ENCODE results near the gene IGDCC3. TPM values are rescaled to one million over a fixed set of nuclear protein-coding genes. Genes with fewer than 3 reads are reported as not detected.

Gene IGDCC3
- total and polyA plus RNA-seq, 10 of the 15 experiments (the other 5 are each of a cell fraction or from before 2014, with no cell fraction given): 0.10 to 0.20 (median 0.15) TPM; not detected in 7

- no peak for DNase-seq (ENCODE audit: low read depth, low spot score)
- CTCF ChIA-PET: interaction anchor here (0.8 to 1.7 kb wide), 2 partner anchors 8 to 57 kb away, joined by 3 to 5 read pairs; no protein-coding TSS in a partner anchor
- WGBS (ENCODE audit: insufficient coverage, insufficient replicate concordance, low lambda C conversion rate, missing lambda C conversion rate): 9% methylated on average over 61 of the region's 99 CpGs
- SMC1A ChIA-PET (ENCODE audit: uncharacterized antibody, unreplicated experiment): no interaction called here
- no peak overlapping the region for H2AFZ ChIP-seq (ENCODE audit: control insufficient read depth, low read depth, low read length)
- H3K4me2 ChIP-seq (ENCODE audit: control insufficient read depth, insufficient read depth): peak overlapping the region; percentile 49; the same call in 1 of the 2 replicates
- TF ChIP-seq SUZ12 (IDR thresholded peaks at IDR 0.05; ENCODE audit: unreplicated experiment) (peak; percentile 46), SREBF2 (IDR thresholded peaks at IDR 0.05; ENCODE audit: low read length) (no peak)
- H3K27ac ChIP-seq (ENCODE audit: control insufficient read depth, insufficient read depth): no peak overlapping the region
- intact Hi-C loops (cut with micrococcal nuclease; ENCODE audit: unreplicated experiment) (no loop called here), in situ Hi-C loops (cut with MboI) (no loop called here)
- RAD21 ChIA-PET (ENCODE audit: unreplicated experiment): no interaction called here
- H3K9me3 ChIP-seq (replicated peaks; ENCODE audit: control insufficient read depth, insufficient read depth, low read length): no peaks in the 10 kb centered on the region
- no peaks in the 10 kb centered on the region for H3K36me3 ChIP-seq (ENCODE audit: control insufficient read depth in 2 of 2, insufficient read depth in 2 of 2, low read length in 1 of 2)
- H3K4me1 ChIP-seq (ENCODE audit: control insufficient read depth, insufficient read depth, low read length): no peaks in the 10 kb centered on the region
- no TSS peak for BruUV-seq (replicated peaks)
- H4K20me1 ChIP-seq (ENCODE audit: control insufficient read depth, insufficient read depth): no peaks in the 10 kb centered on the region
- no peak overlapping the region for H3K9ac ChIP-seq (ENCODE audit: control insufficient read depth, insufficient read depth, low read length)
- no peak overlapping the region for H3K4me3 ChIP-seq
- H3K27me3 ChIP-seq (replicated peaks in 1 of 2; ENCODE audit: control insufficient read depth in 2 of 2, insufficient read depth in 2 of 2, low read length in 1 of 2): peaks cover 20 to 32% of the 10 kb centered on the region in 2 experiments
- no peak for FAIRE-seq
- peak; percentile 48 for ATAC-seq
- H3K79me2 ChIP-seq (ENCODE audit: control insufficient read depth, insufficient read depth, low read length): no peaks in the 10 kb centered on the region
- POLR2A ChIA-PET: no interaction called here
These were observed 462 bp downstream of the IGDCC3 start for GRCh38 chr15:65377105-65377975.

GRCh38 chr15:65376767-65377104 lies 1.1 kb downstream of the IGDCC3 start:
- BruUV-seq (replicated peaks): no TSS peak
- no peak for TF ChIP-seq RFX5 (IDR thresholded peaks at IDR 0.05; ENCODE audit: low read depth, low read length)
- TF ChIP-seq BHLHE40 (IDR thresholded peaks at IDR 0.05; ENCODE audit: borderline replicate concordance in 1 of 2, low read depth in 2 of 2, low read length in 1 of 2): peak; percentile 26 to 60; a peak in 2 of 4 replicates
- FAIRE-seq: no peak
- H3K4me2 ChIP-seq (ENCODE audit: control insufficient read depth, insufficient read depth): no peak overlapping the region
- no peaks in the 10 kb centered on the region for H3K36me3 ChIP-seq (ENCODE audit: control insufficient read depth in 2 of 2, insufficient read depth in 2 of 2, low read length in 1 of 2)
- in situ Hi-C loops (cut with MboI) (no loop called here), intact Hi-C loops (cut with micrococcal nuclease; ENCODE audit: unreplicated experiment) (no loop called here)
- H3K4me3 ChIP-seq: no peak overlapping the region
- H3K27ac ChIP-seq (ENCODE audit: control insufficient read depth, insufficient read depth): no peak overlapping the region
- no peak overlapping the region for H2AFZ ChIP-seq (ENCODE audit: control insufficient read depth, low read depth, low read length)
- H3K9ac ChIP-seq (ENCODE audit: control insufficient read depth, insufficient read depth, low read length): no peak overlapping the region
- 10% methylated on average over 13 of the region's 21 CpGs for WGBS (ENCODE audit: insufficient coverage, insufficient replicate concordance, low lambda C conversion rate, missing lambda C conversion rate)
- ChIA-PET POLR2A (no interaction called here), CTCF (interaction anchor here (0.8 kb wide), 1 partner anchor 8 kb away, joined by 3 read pairs; no protein-coding TSS in a partner anchor), RAD21 (ENCODE audit: unreplicated experiment) (no interaction called here), SMC1A (ENCODE audit: uncharacterized antibody, unreplicated experiment) (interaction anchor here (0.5 kb wide), 1 partner anchor 390 kb away, joined by 3 read pairs; no protein-coding TSS in a partner anchor)
- peaks cover 20 to 32% of the 10 kb centered on the region in 2 experiments for H3K27me3 ChIP-seq (replicated peaks in 1 of 2; ENCODE audit: control insufficient read depth in 2 of 2, insufficient read depth in 2 of 2, low read length in 1 of 2)
- H3K79me2 ChIP-seq (ENCODE audit: control insufficient read depth, insufficient read depth, low read length): no peaks in the 10 kb centered on the region
- no peaks in the 10 kb centered on the region for H3K9me3 ChIP-seq (replicated peaks; ENCODE audit: control insufficient read depth, insufficient read depth, low read length)
- ATAC-seq: peak; percentile 48; the same call in 2 of the 3 replicates
- no peaks in the 10 kb centered on the region for H4K20me1 ChIP-seq (ENCODE audit: control insufficient read depth, insufficient read depth)
- no peaks in the 10 kb centered on the region for H3K4me1 ChIP-seq (ENCODE audit: control insufficient read depth, insufficient read depth, low read length)
- DNase-seq (ENCODE audit: low read depth, low spot score): no peak
